Neural cell (in vitro differentiated cells): ENCODE results near the gene FLOT2.

Source experiments
- EZH2 ChIP-seq: fragments of 200-600, 300-800 bp; shearing (Covaris generic), sonication (generic); IDR thresholded peaks from 2 replicates; pipeline ENCODE4 v1.6.1; 2014; ENCODE audit warnings: antibody characterized with exemption, low read length, borderline replicate concordance, mild to moderate bottlenecking; ENCODE audit not compliant: insufficient read depth, poor library complexity, severe bottlenecking
- MXI1 ChIP-seq: fragments of 450-650 bp; conservative IDR thresholded peaks from 2 replicates; pipeline ENCODE4 v1.6.1; 2014; ENCODE audit warnings: antibody characterized with exemption, mild to moderate bottlenecking; ENCODE audit not compliant: poor library complexity, severe bottlenecking
- POLR2AphosphoS5 ChIP-seq: IDR thresholded peaks from 2 replicates; pipeline ENCODE4 v1.6.1; 2012
- TAF1 ChIP-seq: IDR thresholded peaks from 2 replicates; pipeline ENCODE4 v1.6.1; 2012; ENCODE audit warnings: low read depth
- TF ChIP-seq, protein P1 (sequence below): fragments of 450-650 bp; IDR thresholded peaks from 2 replicates; pipeline ENCODE4 v1.5.1; 2014; ENCODE audit warnings: antibody characterized with exemption, mild to moderate bottlenecking, moderate library complexity; ENCODE audit not compliant: poor library complexity, severe bottlenecking
- TF ChIP-seq, protein P2 (sequence below): IDR thresholded peaks from 2 replicates; pipeline ENCODE4 v1.6.1; 2012; ENCODE audit warnings: borderline replicate concordance

DNA sequence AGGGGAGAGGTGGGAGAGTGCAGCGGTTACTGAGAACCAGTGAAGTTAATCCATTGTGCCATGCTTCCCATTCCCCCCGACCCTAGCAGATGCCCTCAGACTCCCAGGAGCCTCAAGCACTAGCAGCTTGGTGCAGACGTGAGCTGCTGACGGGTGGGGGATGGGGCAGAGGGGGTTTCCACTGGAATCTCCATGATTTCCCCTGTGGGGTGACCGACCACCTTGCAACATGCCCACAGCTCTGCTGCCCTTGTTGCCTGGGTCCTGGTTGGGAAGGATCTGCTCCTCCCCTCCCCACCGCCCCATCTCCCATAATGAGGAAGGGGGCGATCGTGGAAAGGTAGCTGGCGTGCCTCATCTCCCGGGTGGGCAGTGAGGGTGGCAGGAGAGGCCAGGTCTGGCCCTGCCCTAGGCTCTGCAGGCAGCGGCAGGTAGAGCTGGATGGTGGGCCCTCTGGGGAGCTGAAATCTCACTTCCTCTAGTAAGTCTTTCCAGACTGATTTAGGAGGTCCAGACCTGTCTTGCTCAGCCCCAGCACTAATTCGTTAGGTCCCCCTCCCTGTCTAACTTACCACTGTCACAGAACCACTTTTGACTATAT lies 9.6 kb downstream of the FLOT2 start:
- TF ChIP-seq, protein P1, sequence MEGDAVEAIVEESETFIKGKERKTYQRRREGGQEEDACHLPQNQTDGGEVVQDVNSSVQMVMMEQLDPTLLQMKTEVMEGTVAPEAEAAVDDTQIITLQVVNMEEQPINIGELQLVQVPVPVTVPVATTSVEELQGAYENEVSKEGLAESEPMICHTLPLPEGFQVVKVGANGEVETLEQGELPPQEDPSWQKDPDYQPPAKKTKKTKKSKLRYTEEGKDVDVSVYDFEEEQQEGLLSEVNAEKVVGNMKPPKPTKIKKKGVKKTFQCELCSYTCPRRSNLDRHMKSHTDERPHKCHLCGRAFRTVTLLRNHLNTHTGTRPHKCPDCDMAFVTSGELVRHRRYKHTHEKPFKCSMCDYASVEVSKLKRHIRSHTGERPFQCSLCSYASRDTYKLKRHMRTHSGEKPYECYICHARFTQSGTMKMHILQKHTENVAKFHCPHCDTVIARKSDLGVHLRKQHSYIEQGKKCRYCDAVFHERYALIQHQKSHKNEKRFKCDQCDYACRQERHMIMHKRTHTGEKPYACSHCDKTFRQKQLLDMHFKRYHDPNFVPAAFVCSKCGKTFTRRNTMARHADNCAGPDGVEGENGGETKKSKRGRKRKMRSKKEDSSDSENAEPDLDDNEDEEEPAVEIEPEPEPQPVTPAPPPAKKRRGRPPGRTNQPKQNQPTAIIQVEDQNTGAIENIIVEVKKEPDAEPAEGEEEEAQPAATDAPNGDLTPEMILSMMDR = no peak
- no peak for TF ChIP-seq POLR2AphosphoS5
- TF ChIP-seq, protein P2, sequence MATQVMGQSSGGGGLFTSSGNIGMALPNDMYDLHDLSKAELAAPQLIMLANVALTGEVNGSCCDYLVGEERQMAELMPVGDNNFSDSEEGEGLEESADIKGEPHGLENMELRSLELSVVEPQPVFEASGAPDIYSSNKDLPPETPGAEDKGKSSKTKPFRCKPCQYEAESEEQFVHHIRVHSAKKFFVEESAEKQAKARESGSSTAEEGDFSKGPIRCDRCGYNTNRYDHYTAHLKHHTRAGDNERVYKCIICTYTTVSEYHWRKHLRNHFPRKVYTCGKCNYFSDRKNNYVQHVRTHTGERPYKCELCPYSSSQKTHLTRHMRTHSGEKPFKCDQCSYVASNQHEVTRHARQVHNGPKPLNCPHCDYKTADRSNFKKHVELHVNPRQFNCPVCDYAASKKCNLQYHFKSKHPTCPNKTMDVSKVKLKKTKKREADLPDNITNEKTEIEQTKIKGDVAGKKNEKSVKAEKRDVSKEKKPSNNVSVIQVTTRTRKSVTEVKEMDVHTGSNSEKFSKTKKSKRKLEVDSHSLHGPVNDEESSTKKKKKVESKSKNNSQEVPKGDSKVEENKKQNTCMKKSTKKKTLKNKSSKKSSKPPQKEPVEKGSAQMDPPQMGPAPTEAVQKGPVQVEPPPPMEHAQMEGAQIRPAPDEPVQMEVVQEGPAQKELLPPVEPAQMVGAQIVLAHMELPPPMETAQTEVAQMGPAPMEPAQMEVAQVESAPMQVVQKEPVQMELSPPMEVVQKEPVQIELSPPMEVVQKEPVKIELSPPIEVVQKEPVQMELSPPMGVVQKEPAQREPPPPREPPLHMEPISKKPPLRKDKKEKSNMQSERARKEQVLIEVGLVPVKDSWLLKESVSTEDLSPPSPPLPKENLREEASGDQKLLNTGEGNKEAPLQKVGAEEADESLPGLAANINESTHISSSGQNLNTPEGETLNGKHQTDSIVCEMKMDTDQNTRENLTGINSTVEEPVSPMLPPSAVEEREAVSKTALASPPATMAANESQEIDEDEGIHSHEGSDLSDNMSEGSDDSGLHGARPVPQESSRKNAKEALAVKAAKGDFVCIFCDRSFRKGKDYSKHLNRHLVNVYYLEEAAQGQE = no peak
- TF ChIP-seq EZH2 = no peak
- no peak for TF ChIP-seq TAF1
- no peak for TF ChIP-seq MXI1
